HG03460 (cell line): ENCODE data around the gene ESRRB.
"Not testable (repeated sequence)": the region's sequence is repeated elsewhere in the genome, so short reads cannot be mapped to it uniquely, and the experiment has no call there.

ENCODE experiments used
- ATAC-seq: cut with Tn5 transposase; IDR thresholded peaks from one replicate; pipeline ENCODE4 v1.9.1; 2021; ENCODE audit not compliant: unreplicated experiment

ESRRB gene

GRCh38 chr14:76536636-76537035, 160.7 kb downstream of the ESRRB start:
- ATAC-seq: not testable (repeated sequence)

GRCh38 chr14:76537906-76538647, 162.1 kb downstream of the ESRRB start:
- no peak for ATAC-seq

GRCh38 chr14:76538648-76539008, 162.7 kb downstream of the ESRRB start:
- ATAC-seq: no peak

GRCh38 chr14:76539130-76539529, 163.2 kb downstream of the ESRRB start:
- no peak for ATAC-seq

GRCh38 chr14:76541594-76542219, 165.8 kb downstream of the ESRRB start:
- no peak for ATAC-seq

GRCh38 chr14:76546426-76547221, 170.7 kb downstream of the ESRRB start:
- ATAC-seq: no peak

DNA sequence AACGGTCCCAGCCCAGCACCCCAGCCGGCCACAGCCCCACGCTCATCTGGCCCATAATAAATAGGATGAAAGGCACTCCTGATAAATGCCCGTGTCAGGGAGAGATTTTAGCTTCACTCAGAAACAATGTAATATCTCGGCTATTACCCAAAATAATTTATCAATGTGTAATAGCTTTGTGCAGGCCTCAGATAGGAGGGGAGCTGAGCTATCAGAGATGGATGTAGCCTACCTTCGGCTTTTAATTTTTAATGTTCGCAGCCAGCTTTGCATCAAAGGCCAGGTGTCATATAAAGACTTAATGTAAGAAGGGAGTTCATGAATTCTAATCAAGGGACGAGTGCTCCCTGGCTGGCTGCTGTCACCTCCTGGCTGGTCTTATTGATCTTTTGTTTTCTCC, 171.9 kb downstream of the ESRRB start:
- no peak for ATAC-seq

DNA sequence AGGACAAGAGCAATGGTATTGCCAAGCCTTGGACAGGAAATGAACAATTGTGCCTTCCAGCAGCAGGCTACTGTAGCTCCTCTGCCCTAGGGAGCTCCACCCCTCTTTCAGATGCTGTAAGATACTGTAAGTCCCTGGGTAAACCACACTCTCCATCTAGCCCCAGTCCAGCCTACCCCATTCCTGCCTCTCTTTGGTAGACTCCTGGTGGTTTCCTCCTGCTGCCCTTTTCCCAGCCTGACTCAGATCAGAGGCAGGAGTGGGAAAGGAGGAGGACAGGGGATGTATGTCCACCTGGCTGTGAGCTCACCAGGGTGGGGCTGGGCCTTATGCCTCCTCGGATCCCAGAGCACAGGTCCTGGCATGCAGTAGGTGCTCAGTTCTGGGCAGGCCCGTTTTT, 174.6 kb downstream of the ESRRB start:
- ATAC-seq: no peak

DNA sequence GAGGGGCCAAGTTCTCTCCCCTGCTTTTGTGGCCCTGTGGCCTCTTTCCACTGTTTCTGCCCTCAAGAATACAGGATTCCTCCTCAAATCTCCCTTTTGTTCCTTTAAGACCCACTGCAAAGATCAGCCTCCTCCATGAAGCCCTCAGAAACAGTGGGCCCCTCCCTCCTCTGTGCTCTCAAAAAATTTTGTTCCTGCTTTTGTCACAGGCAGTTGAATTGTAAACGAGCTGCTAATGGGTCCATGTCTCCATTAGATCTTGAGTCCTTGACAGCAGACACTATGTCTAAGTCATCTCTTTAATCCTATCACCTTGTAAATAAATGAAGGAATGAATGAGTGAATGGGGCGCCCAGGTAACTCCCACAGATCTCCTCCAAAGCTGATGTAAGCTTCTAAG, 175.2 kb downstream of the ESRRB start:
- no peak for ATAC-seq
